Measurements from ENCODE around the gene GPR75.

DNA sequence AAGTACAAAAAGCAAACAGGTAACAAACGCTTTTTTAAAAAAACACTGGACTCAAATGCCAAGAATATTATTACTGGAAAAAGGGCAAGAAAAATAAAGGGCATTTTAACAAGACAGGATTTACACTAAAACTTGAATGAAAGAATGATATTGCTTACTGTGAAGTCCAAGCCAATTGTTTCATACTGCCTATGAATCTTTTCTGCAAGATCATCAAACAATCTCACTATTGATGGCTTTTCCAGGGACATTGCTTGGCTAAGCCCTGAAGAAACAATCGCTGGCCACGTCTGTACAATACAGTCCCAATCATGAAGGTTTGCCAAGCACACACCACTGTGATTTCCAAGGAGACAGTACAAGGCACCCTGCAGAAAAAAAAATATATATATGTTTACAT lies 41.4 kb upstream of the GPR75 start:
- no peak for TF ChIP-seq CTCF (IDR thresholded peaks at IDR 0.05; ENCODE audit: insufficient read depth, low read length, poor library complexity, severe bottlenecking)
- TF ChIP-seq EZH2phosphoT487 (conservative IDR thresholded peaks at IDR 0.05; ENCODE audit: low read length) = no peak

All from SU-DHL-6 (cell line).